ENCODE measurements around the gene ASB4. TPM values are rescaled to one million over a fixed set of nuclear protein-coding genes. Genes with fewer than 3 reads are reported as not detected.

Gene ASB4
- total and polyA plus RNA-seq, 11 donors = 0.18 to 11.5 (median 3.1) TPM

GRCh38 chr7:95441042-95441823 is 44.5 kb upstream of the ASB4 start:
- Histone ChIP-seq H3K9me3 (no peaks in the 10 kb centered on the region), H3K27ac (no peak overlapping the region), H3K27me3 (no peaks in the 10 kb centered on the region), H3K4me1 (peaks cover 0 to 3% (median 0%) of the 10 kb centered on the region in 12 donors), H3K36me3 (no peaks in the 10 kb centered on the region), H3K4me3 (no peak overlapping the region)
- ATAC-seq (no peak), DNase-seq (no peak)
- 78 to 81% (median 80%) methylated on average over 7 of the region's 7 CpGs for WGBS, 4 donors
- intact Hi-C loops (cut with DNase I) = no loop called here
- TF ChIP-seq, protein P1, sequence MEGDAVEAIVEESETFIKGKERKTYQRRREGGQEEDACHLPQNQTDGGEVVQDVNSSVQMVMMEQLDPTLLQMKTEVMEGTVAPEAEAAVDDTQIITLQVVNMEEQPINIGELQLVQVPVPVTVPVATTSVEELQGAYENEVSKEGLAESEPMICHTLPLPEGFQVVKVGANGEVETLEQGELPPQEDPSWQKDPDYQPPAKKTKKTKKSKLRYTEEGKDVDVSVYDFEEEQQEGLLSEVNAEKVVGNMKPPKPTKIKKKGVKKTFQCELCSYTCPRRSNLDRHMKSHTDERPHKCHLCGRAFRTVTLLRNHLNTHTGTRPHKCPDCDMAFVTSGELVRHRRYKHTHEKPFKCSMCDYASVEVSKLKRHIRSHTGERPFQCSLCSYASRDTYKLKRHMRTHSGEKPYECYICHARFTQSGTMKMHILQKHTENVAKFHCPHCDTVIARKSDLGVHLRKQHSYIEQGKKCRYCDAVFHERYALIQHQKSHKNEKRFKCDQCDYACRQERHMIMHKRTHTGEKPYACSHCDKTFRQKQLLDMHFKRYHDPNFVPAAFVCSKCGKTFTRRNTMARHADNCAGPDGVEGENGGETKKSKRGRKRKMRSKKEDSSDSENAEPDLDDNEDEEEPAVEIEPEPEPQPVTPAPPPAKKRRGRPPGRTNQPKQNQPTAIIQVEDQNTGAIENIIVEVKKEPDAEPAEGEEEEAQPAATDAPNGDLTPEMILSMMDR (IDR thresholded peaks at IDR 0.05) = no peak

- intact Hi-C loops (cut with DNase I) = no loop called here
- Histone ChIP-seq H3K4me3 (no peak overlapping the region), H3K27ac (no peak overlapping the region), H3K36me3 (no peaks in the 10 kb centered on the region), H3K4me1 (no peaks in the 10 kb centered on the region), H3K9me3 (no peaks in the 10 kb centered on the region), H3K27me3 (no peaks in the 10 kb centered on the region)
- 73 to 78% (median 76%) methylated on average over 2 of the region's 2 CpGs for WGBS, 4 donors
- no peak for DNase-seq
- TF ChIP-seq, protein P1 (IDR thresholded peaks at IDR 0.05) = no peak
- TF ChIP-seq POLR2A (IDR thresholded peaks at IDR 0.05) = no peak
- no peak for ATAC-seq
These were observed 40.9 kb upstream of the ASB4 start for GRCh38 chr7:95444796-95445195.

DNA sequence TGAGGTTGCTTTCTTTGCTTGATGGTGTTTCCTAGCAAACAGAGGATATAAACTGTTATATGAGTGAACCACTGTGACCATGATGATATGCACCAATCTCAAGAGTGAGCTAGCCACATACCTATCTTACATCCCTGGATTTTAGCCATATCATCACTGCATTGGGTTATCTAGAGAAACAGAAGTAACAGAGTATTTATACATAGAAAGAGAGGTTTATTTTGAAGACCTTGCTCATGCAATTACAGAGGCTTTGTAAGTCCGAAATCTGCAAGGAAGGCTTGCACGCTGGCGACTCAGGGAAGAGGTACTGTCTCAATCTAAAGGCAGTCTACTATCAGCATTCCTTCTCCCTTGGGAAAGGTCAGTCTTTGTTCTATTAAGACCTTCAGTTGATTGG is 39.1 kb upstream of the ASB4 start:
- H3K36me3 ChIP-seq = no peaks in the 10 kb centered on the region
- H3K4me3 ChIP-seq = no peak overlapping the region
- no peaks in the 10 kb centered on the region for H3K4me1 ChIP-seq
- intact Hi-C loops (cut with DNase I) = no loop called here
- DNase-seq (no peak), ATAC-seq (no peak)
- no peaks in the 10 kb centered on the region for H3K27me3 ChIP-seq
- 94 to 97% (median 97%) methylated on average over 3 of the region's 3 CpGs for WGBS, 4 donors
- TF ChIP-seq, protein P1 (IDR thresholded peaks at IDR 0.05) = no peak
- TF ChIP-seq POLR2A (IDR thresholded peaks at IDR 0.05) = no peak
- H3K9me3 ChIP-seq = no peaks in the 10 kb centered on the region
- H3K27ac ChIP-seq = no peak overlapping the region

DNA sequence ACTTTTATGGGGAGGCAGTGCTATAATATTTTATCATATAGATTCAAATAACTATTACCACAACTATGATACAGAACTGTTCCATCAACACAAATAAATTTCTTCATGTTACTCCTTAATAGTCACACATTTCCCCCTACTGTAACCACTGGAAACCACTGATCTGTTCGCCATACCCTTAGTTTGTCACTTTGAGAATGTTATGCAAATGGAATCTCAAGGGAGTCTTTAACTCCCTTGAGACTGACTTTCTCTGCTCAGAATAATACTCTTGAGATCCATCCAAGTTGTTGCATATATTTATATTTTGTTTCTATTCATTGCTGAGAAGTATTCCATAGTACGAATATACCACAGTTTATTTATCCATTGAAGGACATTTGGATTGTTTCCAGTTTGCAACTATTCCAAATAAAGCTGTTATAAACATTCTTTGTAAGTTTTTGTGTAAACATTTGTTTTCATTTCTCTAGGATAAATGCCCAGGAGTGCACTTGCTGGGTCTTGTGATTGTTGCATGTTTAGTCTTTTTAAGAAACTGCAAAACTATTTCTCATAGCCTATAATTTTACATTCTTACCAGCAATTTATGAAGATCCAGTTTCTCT is 31.2 kb upstream of the ASB4 start:
- no peak for DNase-seq
- Histone ChIP-seq H3K27me3 (no peaks in the 10 kb centered on the region), H3K4me1 (no peaks in the 10 kb centered on the region), H3K27ac (no peak overlapping the region), H3K4me3 (no peak overlapping the region), H3K36me3 (no peaks in the 10 kb centered on the region), H3K9me3 (peaks cover 0 to 17% (median 0%) of the 10 kb centered on the region in 12 donors)
- WGBS, 4 donors = 72 to 83% (median 80%) methylated on average over 2 of the region's 2 CpGs
- ATAC-seq = no peak
- TF ChIP-seq, protein P1 (IDR thresholded peaks at IDR 0.05) = no peak
- intact Hi-C loops (cut with DNase I) = no loop called here

All from heart left ventricle (tissue), 16 donors.